ENCODE results near the gene JMJD8.

Gene JMJD8

DNA sequence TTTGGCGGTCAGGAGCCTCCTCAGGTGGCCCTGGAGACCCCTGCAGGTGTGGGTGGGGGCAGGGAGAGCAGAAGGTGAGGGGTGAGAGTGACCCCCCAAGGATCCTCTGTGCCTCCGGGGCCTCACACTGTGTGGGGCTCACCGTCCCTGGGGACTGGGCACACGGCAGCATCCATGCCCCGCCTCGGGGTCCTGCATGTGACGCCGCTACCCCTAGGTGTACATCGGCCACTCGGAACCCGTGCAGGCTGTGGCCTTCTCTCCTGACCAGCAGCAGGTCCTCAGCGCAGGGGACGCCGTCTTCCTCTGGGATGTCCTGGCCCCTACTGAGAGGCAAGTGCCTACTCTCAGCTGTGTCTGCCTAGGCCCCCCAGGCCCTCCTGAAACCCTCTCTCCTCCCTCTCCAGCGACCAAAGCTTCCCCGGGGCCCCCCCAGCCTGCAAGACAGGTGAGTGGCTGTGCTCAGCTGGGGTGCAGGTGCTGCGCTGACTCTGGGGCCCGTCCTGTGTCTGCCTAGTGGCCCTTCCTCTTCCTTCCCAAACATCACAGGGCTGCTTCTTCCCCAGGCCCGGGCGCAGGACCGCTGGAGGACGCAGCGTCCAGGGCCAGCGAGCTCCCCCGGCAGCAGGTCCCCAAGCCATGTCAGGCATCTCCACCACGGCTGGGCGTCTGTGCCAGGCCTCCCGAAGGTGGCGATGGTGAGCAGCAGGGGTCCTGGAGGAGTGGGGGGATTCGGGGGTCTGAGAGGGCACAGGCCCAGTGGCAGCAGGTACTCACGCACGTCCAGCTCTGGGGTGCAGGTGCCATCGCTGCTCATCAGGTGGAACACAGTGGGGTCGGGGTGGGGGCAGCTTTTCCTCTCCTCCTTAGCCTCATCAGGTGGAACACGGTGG lies 25.2 kb downstream of the JMJD8 start:
- DNase-seq: no peak

DNA sequence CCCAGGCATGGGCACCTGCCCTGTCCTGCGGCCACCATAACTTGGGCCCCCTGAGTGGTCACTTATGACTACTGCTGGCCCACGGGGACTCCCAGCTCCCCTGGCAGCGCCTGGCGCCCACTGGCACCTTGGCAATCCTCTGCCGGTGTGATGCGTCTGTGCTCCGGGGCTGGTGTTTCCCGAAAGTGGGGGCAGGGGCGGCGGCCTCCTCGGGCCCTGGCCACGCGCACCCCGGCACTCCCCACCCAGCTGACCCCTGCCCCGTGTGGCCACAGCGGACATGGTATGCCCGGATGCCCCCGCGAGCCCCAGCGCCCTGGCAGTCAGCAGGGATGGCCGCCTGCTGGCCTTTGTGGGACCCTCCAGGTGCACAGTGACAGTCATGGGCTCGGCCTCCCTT lies 26.6 kb downstream of the JMJD8 start:
- no peak for DNase-seq

GRCh38 chr16:654034-654433 lies 30.1 kb downstream of the JMJD8 start:
- DNase-seq: no peak

DNA sequence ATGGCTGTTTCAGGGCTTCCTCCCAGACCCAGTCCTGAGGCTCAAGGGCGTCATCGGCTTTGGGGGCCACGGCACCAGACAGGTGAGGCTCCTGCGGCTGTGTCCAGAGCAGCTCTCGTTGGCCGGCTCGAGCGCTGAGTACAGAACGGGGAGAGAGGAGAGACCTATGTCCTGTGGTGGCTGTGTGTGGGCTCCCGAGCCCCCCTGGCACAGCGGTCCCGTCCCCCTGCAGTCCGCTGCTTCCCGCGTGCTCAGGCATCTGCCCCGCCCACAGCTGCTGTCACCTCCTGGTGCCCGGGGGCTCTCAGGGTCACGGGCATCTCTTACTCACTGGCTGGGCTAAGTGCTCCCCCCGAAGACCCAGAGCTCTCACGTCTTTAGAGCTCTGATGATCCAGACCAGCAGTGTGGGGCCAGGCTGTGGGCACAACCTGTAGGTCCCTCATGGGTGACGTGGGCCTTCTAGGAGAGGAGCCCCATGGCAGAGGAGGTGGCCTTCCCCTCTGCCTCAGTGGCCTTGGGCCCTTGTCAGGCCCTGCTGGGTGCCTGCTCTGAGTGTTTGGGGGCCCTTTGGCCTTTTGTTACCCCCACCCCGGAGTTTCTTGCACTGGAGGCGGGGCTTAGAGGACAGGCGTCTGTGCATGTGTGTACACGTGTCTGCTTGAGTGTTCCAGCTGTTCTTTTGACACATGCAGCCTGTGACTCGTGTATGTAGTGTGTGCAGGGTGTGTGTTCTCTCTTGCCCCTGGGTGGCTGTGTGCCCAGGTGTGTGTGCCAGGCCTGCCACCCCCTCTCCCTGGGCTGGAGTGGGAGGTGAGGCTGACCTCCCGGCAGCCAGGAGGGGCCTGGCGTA lies 31.5 kb downstream of the JMJD8 start:
- no peak for DNase-seq

DNA sequence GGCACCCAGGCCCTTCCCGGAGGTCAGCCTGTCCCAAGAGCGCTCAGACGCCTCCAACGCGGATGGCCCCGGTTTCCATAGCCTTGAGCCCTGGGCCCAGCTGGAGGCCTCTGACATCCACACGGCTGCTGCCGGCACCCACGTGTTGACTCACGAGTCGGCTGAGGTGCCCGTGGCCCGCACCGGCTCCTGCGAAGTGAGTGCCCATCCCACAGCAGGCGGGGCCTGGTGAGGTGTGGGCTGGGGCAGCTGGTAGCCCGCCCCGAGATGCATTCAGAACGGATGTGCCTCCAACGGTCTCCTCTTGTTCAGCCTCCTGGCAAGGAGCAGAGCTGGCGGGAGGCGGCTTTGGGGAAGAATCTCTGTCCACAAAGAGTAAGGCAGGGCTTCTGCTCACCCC lies 32.3 kb downstream of the JMJD8 start:
- no peak for DNase-seq

DNA sequence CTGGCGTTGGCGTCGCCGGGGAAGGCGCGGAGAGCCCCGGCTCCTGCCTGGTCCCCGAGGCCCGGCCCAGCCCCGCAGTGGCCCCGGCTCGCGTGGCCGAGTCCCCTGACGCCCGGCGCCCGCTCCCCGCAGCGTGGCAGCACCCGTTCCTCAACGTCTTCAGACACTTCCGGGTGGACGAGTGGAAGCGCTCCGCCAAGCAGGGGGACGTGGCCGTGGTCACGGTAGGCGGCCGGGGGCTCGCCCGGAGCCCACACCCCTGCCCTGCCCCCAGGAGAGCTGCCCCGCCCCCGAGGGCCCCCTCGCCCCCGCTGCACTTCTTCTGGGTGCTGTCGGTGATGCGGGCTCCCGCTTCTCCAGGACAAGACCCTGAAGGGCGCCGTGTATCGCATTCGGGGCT lies 34.5 kb downstream of the JMJD8 start:
- DNase-seq: no peak

- peak; percentile 87 for DNase-seq
Measured at GRCh38 chr16:648781-649589, 35.1 kb downstream of the JMJD8 start, which contains the start of gene WDR90. Gene WDR90, plus strand, starts transcription at chr16:649365. Its CDS starts 52 bp downstream, at chr16:649417.

- DNase-seq: no peak
Measured at GRCh38 chr16:648071-648780, 35.9 kb downstream of the JMJD8 start.

DNA sequence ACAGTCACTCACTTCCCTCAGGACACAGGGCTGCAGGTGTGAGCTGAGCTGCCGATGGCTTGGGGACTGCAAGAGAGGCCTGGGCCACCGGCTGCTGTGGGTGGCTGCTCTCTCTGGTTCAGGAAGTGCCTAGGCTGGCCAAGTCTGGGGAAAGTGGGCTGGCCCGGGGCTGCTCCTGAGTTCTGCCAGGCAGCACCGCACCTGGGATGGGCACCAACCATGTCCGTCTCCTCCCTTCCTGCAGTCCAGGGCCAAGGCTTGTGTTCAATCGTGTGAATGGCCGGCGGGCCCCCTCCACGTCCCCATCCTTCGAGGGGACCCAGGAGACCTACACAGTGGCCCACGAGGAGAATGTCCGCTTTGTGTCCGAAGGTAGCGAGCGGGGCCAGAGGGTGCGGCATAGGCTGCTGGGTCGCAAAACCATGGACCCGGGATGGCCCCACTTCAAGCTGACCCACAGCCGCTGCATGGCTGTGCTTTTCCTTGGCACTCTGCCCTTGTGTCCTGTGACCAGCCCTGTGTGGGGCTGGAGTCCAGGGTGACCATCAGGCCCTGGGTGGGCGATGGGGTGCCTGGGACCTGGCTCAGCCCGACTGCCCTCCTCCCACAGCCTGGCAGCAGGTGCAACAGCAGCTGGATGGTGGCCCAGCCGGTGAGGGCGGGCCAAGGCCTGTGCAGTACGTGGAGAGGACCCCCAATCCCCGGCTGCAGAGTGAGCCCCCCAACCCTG lies 36.8 kb downstream of the JMJD8 start:
- DNase-seq: no peak

DNA sequence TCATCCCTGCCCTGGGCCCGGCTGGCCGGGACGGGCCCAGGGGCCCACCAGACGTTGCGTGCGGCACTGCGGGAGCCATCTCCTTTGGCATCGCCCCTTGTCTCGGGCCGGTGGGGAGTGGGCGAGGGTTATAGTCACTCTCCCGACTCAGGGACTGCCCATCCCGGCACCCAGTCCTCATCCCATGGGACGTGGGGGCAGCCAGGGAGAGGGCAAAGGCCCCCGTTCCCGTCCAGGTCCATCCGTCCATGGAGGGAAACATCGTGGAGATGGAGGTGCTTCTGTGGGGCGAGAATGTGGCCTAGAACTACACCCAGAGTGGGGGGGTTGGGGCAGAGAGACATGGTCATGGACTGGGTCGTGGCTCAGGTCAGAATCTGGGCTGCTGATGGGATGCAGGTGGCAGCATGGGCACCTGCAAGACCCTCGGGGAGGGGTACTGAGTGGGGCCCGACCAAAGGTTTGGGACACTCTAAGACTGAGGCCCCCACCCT lies 37.4 kb downstream of the JMJD8 start:
- DNase-seq: no peak

DNA sequence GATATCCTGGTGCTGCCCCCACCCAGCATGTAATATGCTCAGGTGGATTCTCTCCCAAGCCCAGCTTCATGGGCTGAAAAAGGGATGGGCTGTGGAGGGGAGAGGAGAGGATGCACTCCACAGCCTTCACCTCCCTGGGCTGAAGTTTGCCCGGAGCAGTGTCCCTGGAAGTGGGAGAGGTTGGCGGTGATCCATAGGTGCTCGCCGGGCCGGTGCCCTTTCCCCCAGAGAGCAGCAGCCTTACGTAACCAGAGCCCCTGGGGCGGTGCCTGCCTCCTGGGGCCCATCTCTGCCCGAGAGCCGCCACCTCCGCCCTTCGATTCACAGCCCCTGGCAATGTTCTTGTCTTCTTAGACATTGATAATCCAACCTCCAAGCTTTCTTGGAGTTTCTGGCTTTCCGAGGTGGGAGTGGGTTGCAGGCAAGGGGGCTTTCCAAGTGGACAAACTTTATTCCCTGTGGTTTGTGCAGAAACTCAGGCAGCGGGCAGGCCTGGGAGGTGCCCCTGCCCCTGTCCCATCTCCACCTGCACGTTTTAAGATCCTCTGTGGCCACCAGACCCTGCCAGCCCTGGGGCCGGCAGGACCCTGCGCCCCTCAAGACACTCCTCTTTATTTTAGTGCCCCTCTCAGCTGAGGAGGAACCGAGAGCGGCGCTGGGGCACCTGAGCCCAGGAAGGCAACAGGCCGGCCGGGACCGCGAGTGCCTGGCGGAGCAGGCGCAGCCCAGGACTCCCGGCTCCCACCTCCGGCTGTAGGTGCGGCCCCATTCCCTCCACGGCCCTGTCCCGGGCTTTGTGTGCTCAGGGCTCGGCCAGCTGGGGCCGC lies 38.1 kb downstream of the JMJD8 start:
- DNase-seq: no peak

DNA sequence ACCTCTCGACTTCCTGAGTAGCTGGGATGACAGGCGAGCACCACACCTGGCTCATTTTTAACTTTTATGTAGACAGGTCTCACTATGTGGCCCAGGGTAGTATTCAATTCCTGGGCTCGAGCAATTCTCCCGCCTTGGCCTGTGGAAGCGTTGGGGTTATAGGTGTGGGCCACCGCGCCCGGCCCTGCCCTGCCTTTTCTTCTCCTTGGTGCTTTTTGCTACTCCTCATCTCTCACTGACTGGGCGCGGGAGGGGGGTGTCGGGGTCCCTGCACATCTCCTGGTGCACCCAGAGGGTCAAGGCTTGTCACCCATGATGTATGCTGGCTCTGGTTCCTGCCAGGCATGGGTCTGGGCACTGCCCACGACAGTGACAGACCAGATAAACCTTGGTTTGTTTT lies 39.6 kb downstream of the JMJD8 start:
- no peak for DNase-seq

- DNase-seq: no peak
Measured at GRCh38 chr16:643050-643368, 41.1 kb downstream of the JMJD8 start.

- DNase-seq: peak; percentile 54
Measured at GRCh38 chr16:642189-643049, 41.7 kb downstream of the JMJD8 start.

- peak; percentile 59 for DNase-seq
Measured at GRCh38 chr16:641326-642188, 42.6 kb downstream of the JMJD8 start, which contains the start of gene MCRIP2. Gene MCRIP2, plus strand, starts transcription at chr16:641828. Its CDS starts 164 bp downstream, at chr16:641992.

- no peak for DNase-seq
Measured at GRCh38 chr16:640614-641013, 43.5 kb downstream of the JMJD8 start.

DNA sequence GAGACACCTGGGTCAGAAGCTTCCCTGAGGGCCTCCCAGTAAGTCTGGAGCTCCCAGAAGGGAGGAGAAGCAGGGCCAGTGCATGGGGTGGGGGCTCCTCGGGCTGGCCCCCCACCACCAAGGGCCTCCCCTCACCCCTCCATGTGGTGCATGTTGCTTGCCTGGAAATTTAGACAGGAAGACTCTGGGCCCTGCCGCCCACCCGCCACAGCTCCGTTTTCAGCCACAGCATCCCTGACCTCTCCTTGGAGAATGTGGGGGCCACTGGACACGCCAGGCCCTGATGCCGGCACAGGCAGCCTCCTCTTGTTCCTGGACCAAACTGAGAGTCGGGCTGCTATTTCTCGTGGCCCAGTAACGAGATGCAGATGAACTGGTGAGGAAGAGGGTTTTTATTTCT lies 45.3 kb downstream of the JMJD8 start:
- no peak for DNase-seq

DNA sequence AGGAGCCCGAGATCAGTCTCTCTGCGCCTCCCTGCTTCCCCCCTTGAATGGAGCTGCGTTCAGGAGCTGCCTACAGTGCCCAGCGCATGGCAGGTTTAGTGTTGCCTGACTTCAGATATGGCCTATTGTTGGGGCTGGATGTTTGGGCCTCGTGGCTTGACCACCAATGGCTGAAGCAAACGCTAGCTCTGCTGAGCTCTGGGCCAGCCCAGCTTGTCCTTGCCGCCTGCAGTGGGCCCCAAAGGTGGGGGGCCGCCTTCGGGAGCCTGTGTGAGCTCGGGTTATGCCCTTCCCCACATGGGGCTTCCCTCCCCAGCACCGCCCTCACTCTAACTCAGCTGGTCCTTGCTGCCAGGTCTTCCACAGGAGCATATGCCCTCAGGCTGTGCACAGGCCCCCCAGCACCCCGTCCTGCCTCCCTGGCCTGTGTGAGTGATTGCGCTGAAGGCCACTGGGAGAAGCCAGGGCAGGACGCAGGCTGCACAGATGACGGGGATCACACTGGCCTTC lies 46.0 kb downstream of the JMJD8 start:
- DNase-seq: no peak

All from CD4-positive, alpha-beta T cell treated with Interferon gamma for 1 hour (primary cell).